Left cardiac atrium (tissue), 4 donors: ENCODE data around the gene RHOB. TPM values are rescaled to one million over a fixed set of nuclear protein-coding genes. Genes with fewer than 3 reads are reported as not detected.
"Not testable (repeated sequence)": the region's sequence is repeated elsewhere in the genome, so short reads cannot be mapped to it uniquely, and the experiment has no call there.

Experiments
- ATAC-seq, 2 donors: fragments of 200-7000 bp; cut with Tn5 transposase; one replicate each; pipeline ENCODE4 v1.9.1; 2020; ENCODE audit warnings: mild to moderate bottlenecking in 2 of 2, moderate library complexity in 2 of 2
- DNase-seq: peaks from one replicate; pipeline ENCODE4 v3.0.0-alpha.2; 2020
- intact Hi-C, 2 donors: fragments of 100-400 bp; cut with DNase I; formaldehyde crosslinking; loops; one replicate each; pipeline versions ENCODE4 v1.14.1 to v1.15.1; 2022 to 2023
- long read RNA-seq: library from polyadenylated mRNA; unstranded; transcript quantifications from one replicate; pipeline ENCODE4 v2.0.0, GENCODE V29; 2021
- total RNA-seq, 2 donors: library from RNA; stranded (reverse); fragmentation: NEBNext Ultra II Directional; extraction: Animal tissue kit (Norgen Biotek cat#: 25700); gene quantifications; one replicate each; pipeline ENCODE4 v1.2.1, GENCODE V29; 2021
- donor health status: DM: no; HTN: yes; CAD: no.
- donor health status: DM: no; HTN: yes; CAD: no; lungs with severe emphysema.
- donor health status: DM: yes; HTN: yes; CAD: no.
- donor health status: Dilated cardiomyopathy.

The RHOB gene
- 100 to 1,000 TPM; 224 to 279 TPM for total RNA-seq
- long read RNA-seq, transcript RHOB-201 (1 exons, 2,372 nt): major isoform, 73 of 73 reads
- long read RNA-seq, partial matches to known transcripts: 0 of 73 reads
- long read RNA-seq, other reads (novel, unspliced or antisense): 0 of 73 reads

DNA sequence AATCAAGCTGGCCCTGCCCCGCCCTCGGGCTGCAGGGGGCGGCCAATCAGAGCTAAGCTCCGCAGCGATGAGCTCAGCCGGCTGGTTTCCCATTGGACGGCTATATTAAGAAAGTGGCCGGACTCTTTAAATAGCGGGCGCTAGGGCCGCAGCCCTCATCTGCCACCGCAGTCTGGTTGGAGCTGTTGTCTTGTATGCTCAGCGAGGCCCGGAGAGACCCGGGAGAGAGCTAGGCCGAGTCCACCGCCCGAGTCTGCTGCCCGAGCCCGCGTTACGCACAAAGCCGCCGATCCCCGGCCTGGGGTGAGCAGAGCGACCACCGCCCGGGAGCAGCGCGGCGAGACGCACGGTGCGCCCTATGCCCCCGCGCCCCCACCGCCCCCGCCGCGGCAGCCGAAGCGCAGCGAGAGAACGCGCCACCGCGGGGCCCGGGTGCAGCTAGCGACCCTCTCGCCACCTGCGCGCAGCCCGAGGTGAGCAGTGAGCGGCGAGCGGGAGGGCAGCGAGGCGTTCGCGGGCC is at the start of gene RHOB:
RHOB (plus strand) TSS at position 158 of the 520 bp plus-strand sequence. CDS start 392 bp downstream, outside the sequence.
- ATAC-seq (peak; percentile 84 to 89), DNase-seq (peak; percentile 97)
- intact Hi-C loops: loop anchor here (5.0 kb wide), 2 partner anchors 170 to 195 kb away; no protein-coding TSS in a partner anchor

DNA sequence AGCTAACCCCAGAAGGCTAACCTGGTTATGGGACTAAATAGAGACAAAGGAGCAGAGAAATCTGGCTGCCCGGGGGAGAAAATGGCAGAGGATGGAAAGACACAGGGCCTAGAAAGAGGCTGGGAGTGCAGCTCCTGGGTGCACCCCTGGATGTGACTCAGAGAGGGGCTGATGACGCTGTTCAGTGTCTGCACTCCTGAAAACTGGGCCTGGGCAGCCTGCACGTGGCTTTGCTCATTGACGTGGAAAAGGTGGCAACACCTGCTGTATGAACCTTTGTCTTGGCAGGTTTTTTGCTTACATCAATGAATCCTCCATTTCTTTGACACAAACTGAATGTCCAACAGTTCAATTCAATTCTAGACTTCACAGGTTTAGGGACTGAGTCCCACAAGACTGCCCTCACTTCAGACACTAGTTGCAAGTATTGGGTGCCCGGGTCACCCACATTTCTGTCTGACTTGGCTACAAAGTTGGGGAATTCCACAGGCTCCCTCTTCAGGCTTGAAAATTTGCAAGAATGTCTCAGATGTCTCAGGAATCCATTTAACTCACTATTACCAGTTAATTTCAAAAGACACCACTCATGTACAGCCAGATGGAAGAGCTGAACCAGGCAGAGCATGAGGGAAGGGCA is 48.9 kb upstream of the RHOB start:
- DNase-seq (no peak), ATAC-seq (no peak)
- intact Hi-C loops: no loop called here

DNA sequence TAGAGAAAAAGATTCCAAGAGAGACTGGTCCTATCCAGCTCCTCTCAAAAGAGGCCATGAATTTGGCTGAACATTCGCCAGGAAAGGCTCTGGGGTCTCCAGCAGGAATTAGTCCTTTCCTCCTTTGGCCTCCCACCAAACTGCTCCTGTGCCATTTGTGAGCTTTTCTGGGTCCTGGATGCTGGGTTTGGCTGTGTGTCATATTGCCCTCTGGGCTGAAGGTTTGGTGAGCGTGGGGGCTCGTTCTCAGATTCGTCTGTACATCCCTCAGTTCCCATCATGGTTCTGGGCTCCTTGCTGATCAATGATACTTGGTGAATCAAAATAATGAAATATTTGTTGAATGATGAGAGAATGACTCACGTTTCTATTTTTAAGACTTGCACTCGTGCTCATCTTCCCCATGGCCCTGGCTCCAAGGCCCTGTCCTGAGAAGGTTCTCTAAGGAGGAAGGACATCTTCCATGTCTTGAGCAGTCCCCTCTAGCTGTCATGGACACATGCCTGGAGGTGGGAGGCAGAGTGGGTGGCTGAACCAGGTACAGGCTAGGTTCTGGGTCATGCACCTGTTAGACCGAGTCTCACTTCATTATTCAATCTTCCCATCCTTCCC is 47.8 kb upstream of the RHOB start:
- intact Hi-C loops: no loop called here
- DNase-seq (no peak), ATAC-seq (no peak)

DNA sequence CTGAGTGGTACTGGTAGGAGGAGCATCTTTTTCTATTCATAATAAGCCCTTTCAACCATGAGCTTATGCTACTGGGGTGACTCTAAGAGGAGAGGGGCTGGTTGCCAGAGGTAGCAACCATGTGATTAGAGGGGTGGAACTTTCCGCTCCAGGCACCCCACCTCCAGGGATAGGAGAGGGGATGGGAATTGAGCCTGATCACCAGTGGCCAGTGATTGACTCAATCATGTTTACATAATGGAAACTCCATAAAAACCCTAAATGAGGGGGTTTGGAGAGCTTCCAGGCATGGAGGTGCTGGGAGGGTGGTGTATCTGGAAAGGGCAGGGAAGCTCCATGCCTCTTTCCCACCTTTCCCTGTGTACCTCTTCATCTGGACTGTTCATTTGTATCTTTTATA is 46.6 kb upstream of the RHOB start:
- ATAC-seq: no peak
- intact Hi-C loops: no loop called here
- DNase-seq: no peak

GRCh38 chr2:20400787-20401488 is 45.9 kb upstream of the RHOB start:
- no peak for DNase-seq
- ATAC-seq: peak in 1 of 2 donors; percentile 50
- intact Hi-C loops: no loop called here

DNA sequence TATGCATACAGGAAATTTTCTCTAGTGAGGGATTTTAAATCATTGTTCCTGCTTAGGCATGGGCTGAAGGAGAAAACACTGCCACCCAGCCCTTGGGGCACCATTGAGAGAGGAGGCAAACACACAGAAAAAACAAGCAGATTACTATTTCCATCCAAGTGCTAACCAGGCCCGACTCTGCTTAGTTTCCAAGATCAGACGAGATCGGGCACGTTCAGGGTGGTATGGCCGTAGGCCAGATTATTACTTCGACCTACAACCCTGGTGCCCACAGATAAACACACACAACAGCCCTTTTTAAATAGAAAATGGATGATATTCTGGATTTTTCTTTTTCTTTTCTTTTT is 45.4 kb upstream of the RHOB start:
- DNase-seq (no peak), ATAC-seq (no peak)
- intact Hi-C loops: no loop called here

DNA sequence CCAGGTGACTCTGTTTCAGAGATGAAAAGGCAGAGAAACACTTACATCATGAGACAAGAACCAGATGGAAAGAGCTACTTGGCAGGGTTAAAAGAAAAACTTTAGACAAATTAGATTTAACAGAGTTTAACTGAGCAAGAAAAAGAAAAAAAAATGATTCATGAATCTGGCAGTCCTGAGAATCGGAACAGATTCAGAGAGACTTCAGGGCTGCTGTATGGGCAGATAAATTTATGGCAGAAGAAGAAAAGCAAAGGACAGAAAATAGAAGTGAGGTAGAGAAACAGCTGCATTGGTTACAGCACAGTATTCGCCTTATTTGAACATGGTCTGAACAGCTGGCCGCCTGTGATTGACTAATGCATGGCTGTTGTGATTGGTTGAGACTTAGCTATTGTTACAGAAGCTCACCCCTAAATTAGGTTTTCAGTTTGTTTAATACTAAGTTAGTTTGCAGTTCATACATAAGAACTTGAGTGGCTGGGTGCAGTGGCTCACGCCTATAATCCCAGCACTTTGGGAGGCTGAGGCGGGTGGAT is 43.0 kb upstream of the RHOB start:
- DNase-seq: no peak
- ATAC-seq: peak in 1 of 2 donors; percentile 35
- intact Hi-C loops: no loop called here

GRCh38 chr2:20404950-20405349 is 41.9 kb upstream of the RHOB start:
- no peak for ATAC-seq
- intact Hi-C loops: no loop called here

DNA sequence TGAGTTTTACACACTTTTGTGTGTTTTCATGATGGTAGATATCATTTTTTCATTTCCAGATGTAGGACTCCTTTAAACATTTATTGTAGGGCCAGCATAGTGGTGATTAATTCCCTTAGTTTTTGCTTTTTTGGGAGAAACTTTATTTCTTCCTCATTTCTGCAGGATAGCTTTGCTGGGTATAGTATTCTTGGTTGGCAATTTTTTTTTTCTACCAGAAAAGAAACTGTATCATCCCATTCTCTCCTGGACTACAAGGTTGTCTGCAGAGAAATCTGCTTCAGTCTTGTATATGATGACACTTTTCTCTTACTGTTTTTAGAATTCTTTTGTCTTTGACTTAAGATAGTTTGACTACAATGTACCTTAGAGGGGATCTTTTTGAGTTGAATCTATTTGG is 37.8 kb upstream of the RHOB start:
- intact Hi-C loops: no loop called here

More at GRCh38 chr2:20404950-20405349, 41.9 kb upstream of the RHOB start:
- no peak for DNase-seq

DNA sequence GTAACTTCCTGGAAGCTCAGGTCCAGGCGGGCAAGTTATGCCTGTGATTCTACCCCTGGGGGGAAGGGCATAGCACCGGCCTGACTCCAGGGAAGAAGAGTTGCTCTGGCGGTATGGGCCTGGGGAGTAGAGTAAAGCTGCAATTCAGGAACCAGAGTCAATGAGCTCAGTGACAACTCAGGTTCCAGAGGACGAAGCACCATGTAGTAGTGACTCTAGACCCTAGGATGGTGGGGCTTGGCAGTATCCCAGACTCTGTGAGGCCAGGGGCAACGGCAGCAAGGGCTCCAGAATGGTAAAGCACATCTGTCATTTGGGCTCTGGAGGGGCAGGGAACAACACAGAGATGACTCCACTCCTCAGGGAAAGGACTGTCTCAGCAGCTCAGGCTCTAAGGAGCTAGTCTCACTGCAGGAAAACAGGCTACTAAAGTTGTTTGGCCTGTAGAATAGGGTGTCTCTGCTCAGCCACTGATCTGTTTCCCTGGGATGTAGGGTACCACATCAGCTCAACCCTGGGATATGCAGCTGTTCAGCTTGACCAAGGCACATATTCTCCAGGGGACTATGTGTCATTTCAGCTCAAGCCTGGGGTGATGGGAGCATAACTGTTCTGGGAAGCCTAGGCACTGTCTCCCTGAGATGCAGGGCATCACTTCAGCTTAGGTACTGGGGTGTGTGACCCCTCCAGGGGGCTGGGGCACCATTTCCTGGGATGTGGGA is 36.2 kb upstream of the RHOB start:
- DNase-seq (no peak), ATAC-seq (peak in 1 of 2 donors; percentile 45)
- intact Hi-C loops: no loop called here

More for the DNA sequence above, 37.8 kb upstream of the RHOB start:
- DNase-seq (no peak), ATAC-seq (no peak)

- ATAC-seq: peak; percentile 85 to 97
- intact Hi-C loops: no loop called here
- DNase-seq: peak; percentile 83
These were observed 35.4 kb upstream of the RHOB start for GRCh38 chr2:20411361-20411894.

DNA sequence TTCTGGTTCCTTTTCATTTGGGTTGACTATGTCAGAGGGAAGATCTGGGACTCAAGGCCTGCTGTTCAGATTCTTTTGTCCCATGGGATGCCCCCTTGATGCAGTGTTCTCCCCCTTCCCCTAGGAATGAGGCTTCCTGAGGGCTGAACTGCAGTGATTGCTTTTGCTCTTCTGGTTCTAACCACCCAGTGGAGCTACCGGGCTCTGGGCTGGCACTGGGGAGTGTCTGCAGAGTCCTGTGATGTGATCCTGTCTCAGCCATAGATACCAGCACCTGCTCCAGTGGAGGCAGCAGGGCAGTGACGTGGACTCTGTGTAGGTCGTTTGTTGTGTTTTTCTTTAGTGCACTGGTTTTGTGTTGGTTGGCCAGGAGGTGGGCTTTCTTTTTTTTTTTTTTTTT is 32.1 kb upstream of the RHOB start:
- intact Hi-C loops: no loop called here
- no peak for DNase-seq
- ATAC-seq: no peak

GRCh38 chr2:20415511-20415918 is 31.4 kb upstream of the RHOB start:
- ATAC-seq (no peak), DNase-seq (no peak)
- intact Hi-C loops: no loop called here

DNA sequence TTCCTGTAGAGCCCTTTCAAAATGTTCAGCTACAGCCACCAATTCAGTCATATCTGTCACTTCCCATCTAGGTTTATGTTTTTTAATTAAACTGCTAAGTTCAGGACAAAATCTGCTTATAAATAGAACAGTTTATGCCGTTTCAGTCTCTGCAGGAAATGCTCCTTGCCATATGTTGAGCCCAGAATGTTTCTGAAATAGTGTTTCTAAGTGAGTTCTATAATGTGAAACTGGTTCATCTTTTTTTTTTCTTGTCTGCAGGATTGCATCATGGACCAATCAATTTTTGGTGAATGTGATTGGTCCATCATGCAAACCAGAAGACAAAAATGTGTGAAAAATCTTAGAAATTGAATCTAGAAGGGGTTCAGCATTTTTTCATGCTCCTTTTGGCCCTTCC is 30.2 kb upstream of the RHOB start:
- DNase-seq: no peak
- intact Hi-C loops: no loop called here
- no peak for ATAC-seq

DNA sequence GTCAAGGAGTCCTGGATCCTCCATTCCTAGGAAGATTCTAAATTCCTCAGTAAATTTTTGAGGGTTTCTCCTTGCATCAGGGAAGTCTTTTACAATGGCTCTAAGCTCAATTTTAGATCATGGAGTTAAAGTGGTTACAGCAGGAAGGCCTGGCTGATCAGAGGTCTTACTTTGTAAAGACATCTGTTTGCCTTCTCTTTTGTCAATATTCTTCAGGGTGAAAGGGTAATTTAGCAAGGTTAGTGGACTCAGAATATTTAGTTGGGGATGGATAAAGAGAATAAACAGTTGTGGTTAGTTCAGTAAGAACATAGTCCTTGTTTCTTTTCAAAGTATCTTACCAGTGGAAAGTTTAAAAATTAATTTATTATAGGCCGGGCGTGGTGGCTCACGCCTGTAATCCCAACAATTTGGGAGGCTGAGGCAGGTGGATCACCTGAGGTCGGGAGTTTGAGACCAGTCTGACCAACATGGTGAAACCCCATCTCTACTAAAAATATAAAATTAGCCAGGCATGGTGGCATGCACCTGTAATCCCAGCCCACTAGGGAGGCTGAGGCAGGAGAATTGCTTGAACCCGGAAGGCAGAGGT is 29.5 kb upstream of the RHOB start:
- ATAC-seq: not testable (repeated sequence)

GRCh38 chr2:20418519-20418918 is 28.4 kb upstream of the RHOB start:
- ATAC-seq: no peak
- intact Hi-C loops: no loop called here
- DNase-seq: no peak

More for the DNA sequence above, 29.5 kb upstream of the RHOB start:
- intact Hi-C loops, DNase-seq: not testable (repeated sequence)

- ATAC-seq (peak; percentile 20 to 30), DNase-seq (peak; percentile 48)
- intact Hi-C loops: no loop called here
These were observed 27.8 kb upstream of the RHOB start for GRCh38 chr2:20419007-20419576.

DNA sequence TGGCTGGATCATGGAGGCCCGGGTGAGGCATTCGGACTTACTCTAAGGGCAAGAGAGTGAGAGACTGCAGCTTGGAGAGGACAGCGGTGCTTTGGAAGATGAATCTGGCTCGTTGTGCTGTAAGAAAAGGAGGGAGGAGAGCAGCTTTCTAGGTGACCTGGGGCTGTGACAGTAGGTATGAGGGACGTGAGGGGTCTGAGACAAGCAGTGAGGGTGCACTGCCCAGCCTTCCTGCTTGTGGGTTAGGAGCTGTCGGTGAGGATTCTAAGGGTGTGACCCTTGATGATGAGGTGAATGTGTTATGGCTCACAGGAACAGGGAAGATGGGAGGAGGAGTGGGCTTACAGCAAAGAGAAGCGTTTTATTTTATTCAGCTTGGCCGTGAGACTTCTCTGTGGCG is 27.1 kb upstream of the RHOB start:
- ATAC-seq: no peak
- intact Hi-C loops: no loop called here

More for the DNA sequence above, 27.1 kb upstream of the RHOB start:
- DNase-seq: no peak
